ENCODE measurements around the gene KCNIP4.

KCNIP4 gene

DNA sequence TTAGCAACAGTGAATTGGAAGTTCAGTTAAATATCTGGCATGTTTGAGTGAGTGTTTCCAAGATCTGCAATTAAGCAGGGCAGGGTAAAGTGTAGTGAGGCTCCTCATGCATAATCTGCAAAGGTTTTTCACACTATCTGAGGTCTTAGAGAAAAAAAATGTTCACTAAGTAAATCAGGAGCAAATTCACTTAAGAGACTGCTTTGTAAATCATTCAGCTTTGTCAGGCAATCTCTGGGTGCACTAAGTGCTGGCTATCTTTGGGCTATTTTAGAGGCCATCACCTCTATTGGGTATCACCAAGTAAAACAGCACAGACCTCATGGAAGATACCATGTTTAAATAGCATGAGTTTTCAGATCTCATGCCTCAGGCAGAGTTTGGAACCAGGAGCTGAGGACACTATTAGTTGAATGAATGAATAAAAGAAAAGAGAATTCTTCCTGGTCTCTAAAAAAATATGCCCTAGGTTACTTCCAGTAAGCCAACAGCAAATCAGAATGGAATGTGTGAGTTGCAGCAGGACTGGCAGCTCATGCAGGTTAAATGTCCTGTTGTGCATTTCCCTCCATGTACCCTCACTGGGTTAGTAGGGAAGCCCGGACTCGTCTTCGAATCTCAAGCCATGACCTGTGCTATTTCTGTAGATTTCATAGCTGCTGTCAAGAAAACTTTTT is 195.3 kb downstream of the KCNIP4 start:
- Histone ChIP-seq H3K9ac (ENCODE audit: low read length) (no peak overlapping the region), H3K4me3 (ENCODE audit: low read depth in 1 of 2, low read length in 2 of 2) (no peak overlapping the region), H3K27me3 (ENCODE audit: control insufficient read depth in 1 of 2, insufficient read depth in 2 of 2, low read length in 2 of 2) (no peaks in the 10 kb centered on the region), H3K4me1 (ENCODE audit: insufficient read depth, low read length) (peaks cover 9% of the 10 kb centered on the region), H3K36me3 (ENCODE audit: insufficient read depth, low read length) (no peaks in the 10 kb centered on the region), H3K27ac (ENCODE audit: low read depth, low read length) (no peak overlapping the region), H3K9me3 (ENCODE audit: low read length) (no peaks in the 10 kb centered on the region)

DNA sequence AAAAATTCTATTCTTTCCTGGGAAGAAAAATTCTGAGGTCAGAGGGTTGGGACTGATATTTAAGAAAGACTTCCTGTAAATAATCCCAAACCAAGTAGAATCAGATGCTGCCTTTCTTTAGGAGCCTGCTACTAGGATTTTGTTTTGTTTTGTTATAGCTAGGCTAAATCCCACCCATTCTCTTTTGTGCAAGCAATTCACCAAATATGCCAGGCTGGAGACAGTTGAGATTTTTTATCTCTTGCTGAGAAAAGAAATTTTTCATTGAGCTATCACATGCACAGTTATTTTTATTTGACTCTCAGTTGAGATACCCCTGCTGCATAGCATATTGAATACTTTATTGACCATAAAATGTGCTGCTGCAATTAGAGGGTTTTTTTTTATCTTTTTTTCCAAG is 196.0 kb downstream of the KCNIP4 start:
- Histone ChIP-seq H3K9me3 (ENCODE audit: low read length) (no peaks in the 10 kb centered on the region), H3K27ac (ENCODE audit: low read depth, low read length) (no peak overlapping the region), H3K4me1 (ENCODE audit: insufficient read depth, low read length) (peaks cover 9% of the 10 kb centered on the region), H3K27me3 (ENCODE audit: control insufficient read depth in 1 of 2, insufficient read depth in 2 of 2, low read length in 2 of 2) (no peaks in the 10 kb centered on the region), H3K9ac (ENCODE audit: low read length) (no peak overlapping the region), H3K4me3 (ENCODE audit: low read depth in 1 of 2, low read length in 2 of 2) (no peak overlapping the region), H3K36me3 (ENCODE audit: insufficient read depth, low read length) (no peaks in the 10 kb centered on the region)

DNA sequence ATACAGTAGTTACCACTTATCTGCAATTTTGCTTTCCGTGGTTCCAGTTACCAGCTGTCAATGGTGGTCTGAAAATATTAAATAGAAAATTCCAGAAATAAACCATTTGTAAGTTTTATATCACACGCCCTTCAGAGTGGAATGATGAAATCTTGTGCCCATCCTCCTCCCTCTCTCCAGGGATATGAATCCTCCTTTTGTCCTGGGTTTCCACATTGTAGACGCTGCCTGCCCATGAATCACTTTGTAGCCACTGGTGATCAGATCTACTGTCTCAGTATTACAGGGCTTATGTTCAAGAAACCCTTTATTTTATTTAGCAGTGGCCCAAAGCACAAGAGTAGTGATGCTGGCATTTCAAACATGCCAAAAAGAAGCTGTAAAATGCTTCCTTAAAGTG is 198.6 kb downstream of the KCNIP4 start:
- Histone ChIP-seq H3K36me3 (ENCODE audit: insufficient read depth, low read length) (no peaks in the 10 kb centered on the region), H3K4me1 (ENCODE audit: insufficient read depth, low read length) (peaks cover 9% of the 10 kb centered on the region), H3K9ac (ENCODE audit: low read length) (no peak overlapping the region), H3K27me3 (ENCODE audit: control insufficient read depth in 1 of 2, insufficient read depth in 2 of 2, low read length in 2 of 2) (no peaks in the 10 kb centered on the region), H3K9me3 (ENCODE audit: low read length) (no peaks in the 10 kb centered on the region), H3K4me3 (ENCODE audit: low read depth in 1 of 2, low read length in 2 of 2) (no peak overlapping the region), H3K27ac (ENCODE audit: low read depth, low read length) (no peak overlapping the region)

DNA sequence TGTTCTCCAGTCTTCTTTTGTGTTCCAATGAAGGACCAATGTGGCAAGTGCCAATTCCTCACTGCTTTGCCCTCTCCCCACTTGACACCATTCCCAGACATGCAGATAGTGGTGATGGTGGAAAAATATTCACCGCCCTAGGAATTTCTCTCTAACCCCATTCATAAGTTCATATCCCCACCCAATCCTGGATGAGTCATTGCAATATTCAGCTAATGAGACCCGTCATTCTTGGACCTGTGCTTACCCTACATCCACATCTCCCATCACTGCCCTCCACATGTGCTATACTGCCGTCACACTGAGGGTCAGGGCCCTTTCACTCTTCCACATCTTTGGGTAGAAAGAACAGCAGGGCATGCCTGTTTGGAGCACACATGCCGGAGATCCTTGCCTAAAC is 199.2 kb downstream of the KCNIP4 start:
- no peak overlapping the region for H3K27ac ChIP-seq (ENCODE audit: low read depth, low read length)
- H3K9ac ChIP-seq (ENCODE audit: low read length): no peak overlapping the region
- H3K36me3 ChIP-seq (ENCODE audit: insufficient read depth, low read length): no peaks in the 10 kb centered on the region
- H3K4me3 ChIP-seq (ENCODE audit: low read depth in 1 of 2, low read length in 2 of 2): no peak overlapping the region
- H3K4me1 ChIP-seq (ENCODE audit: insufficient read depth, low read length): peaks cover 9% of the 10 kb centered on the region
- H3K9me3 ChIP-seq (ENCODE audit: low read length): no peaks in the 10 kb centered on the region
- no peaks in the 10 kb centered on the region for H3K27me3 ChIP-seq (ENCODE audit: control insufficient read depth in 1 of 2, insufficient read depth in 2 of 2, low read length in 2 of 2)

DNA sequence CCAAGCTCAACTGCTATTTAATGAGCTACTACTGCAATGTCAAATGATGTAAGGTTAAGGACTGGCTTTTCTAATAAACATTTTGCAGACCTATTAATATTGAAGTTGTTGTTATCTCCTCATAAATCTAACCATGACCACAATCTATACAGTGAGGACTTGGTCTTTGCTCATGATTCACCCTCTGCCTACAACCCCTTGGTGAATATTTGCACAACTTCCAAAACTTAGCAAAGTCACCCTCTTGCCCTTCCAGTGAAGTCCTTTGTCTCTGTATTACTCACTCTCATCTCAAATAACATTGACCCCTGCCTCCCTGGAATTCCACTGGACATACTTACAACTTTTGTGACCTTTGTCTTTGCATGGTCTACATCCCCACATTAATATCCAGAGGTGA is 204.5 kb downstream of the KCNIP4 start:
- Histone ChIP-seq H3K4me1 (ENCODE audit: insufficient read depth, low read length) (no peaks in the 10 kb centered on the region), H3K9ac (ENCODE audit: low read length) (no peak overlapping the region), H3K36me3 (ENCODE audit: insufficient read depth, low read length) (no peaks in the 10 kb centered on the region), H3K27ac (ENCODE audit: low read depth, low read length) (no peak overlapping the region), H3K9me3 (ENCODE audit: low read length) (no peaks in the 10 kb centered on the region), H3K4me3 (ENCODE audit: low read depth in 1 of 2, low read length in 2 of 2) (no peak overlapping the region), H3K27me3 (ENCODE audit: control insufficient read depth in 1 of 2, insufficient read depth in 2 of 2, low read length in 2 of 2) (no peaks in the 10 kb centered on the region)

DNA sequence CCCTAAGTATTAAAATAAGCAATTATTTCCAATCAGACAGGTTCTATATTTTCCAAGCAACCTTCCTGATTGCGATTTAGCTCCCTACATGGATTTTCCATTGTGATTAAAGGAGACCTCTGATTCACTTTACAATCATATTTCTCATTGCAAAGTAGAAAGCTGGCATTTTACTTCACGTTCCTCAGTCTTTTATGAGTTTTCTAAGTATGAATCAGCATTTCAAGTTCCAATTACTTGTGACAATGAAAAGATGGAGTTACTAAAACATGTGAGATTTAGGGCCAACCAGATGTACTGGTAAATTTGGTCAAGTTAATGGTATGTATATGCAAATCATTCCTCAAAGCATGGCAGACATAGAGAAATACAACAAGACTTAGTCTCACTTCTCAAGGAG is 206.2 kb downstream of the KCNIP4 start:
- H3K27me3 ChIP-seq (ENCODE audit: control insufficient read depth in 1 of 2, insufficient read depth in 2 of 2, low read length in 2 of 2): no peaks in the 10 kb centered on the region
- H3K9ac ChIP-seq (ENCODE audit: low read length): no peak overlapping the region
- H3K36me3 ChIP-seq (ENCODE audit: insufficient read depth, low read length): no peaks in the 10 kb centered on the region
- H3K4me1 ChIP-seq (ENCODE audit: insufficient read depth, low read length): no peaks in the 10 kb centered on the region
- H3K9me3 ChIP-seq (ENCODE audit: low read length): no peaks in the 10 kb centered on the region
- no peak overlapping the region for H3K27ac ChIP-seq (ENCODE audit: low read depth, low read length)
- H3K4me3 ChIP-seq (ENCODE audit: low read depth in 1 of 2, low read length in 2 of 2): no peak overlapping the region

DNA sequence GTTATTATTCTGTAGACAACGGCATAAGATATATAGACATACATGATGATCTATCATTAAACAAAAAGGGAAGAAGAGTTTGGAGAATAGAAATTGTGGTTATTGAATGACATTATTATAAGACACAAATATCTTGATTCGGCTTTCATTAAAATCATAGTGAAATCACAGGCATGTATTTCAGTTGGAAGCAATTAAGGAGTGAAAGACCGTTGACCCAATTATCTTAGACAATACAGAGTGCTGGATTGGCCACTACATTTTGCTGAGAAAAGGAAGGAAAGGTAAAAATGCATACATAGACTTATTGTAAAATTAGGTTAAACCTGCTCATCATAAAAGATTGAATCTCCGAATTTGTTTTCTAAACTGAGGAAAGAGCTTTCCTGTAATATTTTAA is 209.8 kb downstream of the KCNIP4 start:
- H3K9ac ChIP-seq (ENCODE audit: low read length): no peak overlapping the region
- no peaks in the 10 kb centered on the region for H3K27me3 ChIP-seq (ENCODE audit: control insufficient read depth in 1 of 2, insufficient read depth in 2 of 2, low read length in 2 of 2)
- H3K4me1 ChIP-seq (ENCODE audit: insufficient read depth, low read length): peaks cover 4% of the 10 kb centered on the region
- no peaks in the 10 kb centered on the region for H3K36me3 ChIP-seq (ENCODE audit: insufficient read depth, low read length)
- H3K4me3 ChIP-seq (ENCODE audit: low read depth in 1 of 2, low read length in 2 of 2): no peak overlapping the region
- no peak overlapping the region for H3K27ac ChIP-seq (ENCODE audit: low read depth, low read length)
- no peaks in the 10 kb centered on the region for H3K9me3 ChIP-seq (ENCODE audit: low read length)

DNA sequence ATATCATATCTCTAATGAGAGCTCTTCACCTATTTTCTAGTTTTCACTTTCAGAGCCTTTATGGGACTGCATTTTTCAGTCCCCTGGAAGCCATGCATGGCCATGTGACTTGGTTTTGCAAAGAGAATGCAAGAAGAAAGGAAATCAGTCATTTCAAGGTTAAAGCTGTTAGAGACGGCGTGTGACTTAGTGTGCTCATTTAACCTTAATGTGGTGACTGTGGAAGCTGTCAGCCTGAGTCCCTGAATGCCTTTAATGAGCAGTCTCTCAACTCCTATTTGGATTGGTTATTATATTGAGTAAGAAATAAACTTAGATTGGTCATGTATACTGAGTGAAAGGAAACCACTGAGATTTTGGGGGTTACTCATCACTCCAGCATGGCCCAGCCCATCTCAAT is 212.7 kb downstream of the KCNIP4 start:
- H3K27me3 ChIP-seq (ENCODE audit: control insufficient read depth in 1 of 2, insufficient read depth in 2 of 2, low read length in 2 of 2): no peaks in the 10 kb centered on the region
- H3K36me3 ChIP-seq (ENCODE audit: insufficient read depth, low read length): no peaks in the 10 kb centered on the region
- H3K9me3 ChIP-seq (ENCODE audit: low read length): no peaks in the 10 kb centered on the region
- no peak overlapping the region for H3K9ac ChIP-seq (ENCODE audit: low read length)
- H3K4me3 ChIP-seq (ENCODE audit: low read depth in 1 of 2, low read length in 2 of 2): no peak overlapping the region
- peaks cover 5% of the 10 kb centered on the region for H3K4me1 ChIP-seq (ENCODE audit: insufficient read depth, low read length)
- no peak overlapping the region for H3K27ac ChIP-seq (ENCODE audit: low read depth, low read length)

DNA sequence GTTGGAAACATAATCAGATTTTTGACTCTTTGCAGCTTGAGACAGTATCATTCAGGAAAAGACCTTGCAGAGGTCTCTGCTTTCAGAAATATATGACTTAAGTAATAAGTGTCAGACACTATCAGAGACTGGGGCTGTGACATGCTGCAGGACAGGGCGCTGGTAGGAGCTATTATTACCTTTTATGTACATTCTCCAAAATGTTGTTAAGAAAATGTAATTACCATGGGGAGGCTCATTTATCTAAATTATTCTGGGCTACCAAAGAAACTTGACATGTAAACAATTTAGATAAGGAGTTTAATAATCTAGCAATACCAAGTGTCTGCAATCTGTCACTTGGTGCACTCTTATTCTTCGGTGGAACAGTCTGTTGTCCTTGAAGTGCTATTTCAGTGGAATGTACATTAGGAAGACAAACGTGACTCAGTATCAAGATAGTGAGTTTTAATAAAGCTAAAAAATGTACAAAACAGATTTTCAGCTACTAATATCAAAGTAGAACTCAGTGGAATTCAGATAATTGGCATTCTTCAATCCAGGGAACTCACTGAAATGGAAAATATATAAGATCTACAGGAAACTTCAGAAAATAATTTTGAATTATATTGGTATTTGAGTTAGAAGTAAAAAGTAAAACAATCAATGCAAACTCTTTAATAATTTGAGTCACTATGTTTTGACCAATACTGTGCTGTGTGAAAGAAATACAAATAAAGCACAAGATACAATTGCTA is 214.5 kb downstream of the KCNIP4 start:
- Histone ChIP-seq H3K4me1 (ENCODE audit: insufficient read depth, low read length) (peaks cover 5% of the 10 kb centered on the region), H3K27me3 (ENCODE audit: control insufficient read depth in 1 of 2, insufficient read depth in 2 of 2, low read length in 2 of 2) (no peaks in the 10 kb centered on the region), H3K9me3 (ENCODE audit: low read length) (no peaks in the 10 kb centered on the region), H3K27ac (ENCODE audit: low read depth, low read length) (no peak overlapping the region), H3K9ac (ENCODE audit: low read length) (no peak overlapping the region), H3K4me3 (ENCODE audit: low read depth in 1 of 2, low read length in 2 of 2) (no peak overlapping the region), H3K36me3 (ENCODE audit: insufficient read depth, low read length) (no peaks in the 10 kb centered on the region)

DNA sequence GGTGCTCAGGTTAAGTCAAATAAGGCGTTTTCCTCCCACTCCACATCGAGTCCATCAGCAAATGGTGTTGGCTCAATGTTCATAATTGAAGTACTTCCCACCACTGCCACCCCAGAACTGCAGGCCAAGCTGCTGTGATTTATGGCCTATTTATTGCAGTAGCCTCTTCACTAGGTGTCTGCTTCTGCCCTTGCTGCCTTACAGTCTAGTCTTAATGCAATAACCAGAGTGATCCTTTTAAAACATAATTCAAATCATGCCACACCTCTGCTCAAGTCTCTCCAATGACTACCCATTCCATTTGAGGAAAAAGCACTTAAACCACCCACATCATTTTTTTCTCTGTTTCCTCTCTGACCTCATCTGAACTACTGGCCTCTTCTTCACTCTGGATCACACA is 220.3 kb downstream of the KCNIP4 start:
- Histone ChIP-seq H3K9me3 (ENCODE audit: low read length) (no peaks in the 10 kb centered on the region), H3K27me3 (ENCODE audit: control insufficient read depth in 1 of 2, insufficient read depth in 2 of 2, low read length in 2 of 2) (no peaks in the 10 kb centered on the region)

DNA sequence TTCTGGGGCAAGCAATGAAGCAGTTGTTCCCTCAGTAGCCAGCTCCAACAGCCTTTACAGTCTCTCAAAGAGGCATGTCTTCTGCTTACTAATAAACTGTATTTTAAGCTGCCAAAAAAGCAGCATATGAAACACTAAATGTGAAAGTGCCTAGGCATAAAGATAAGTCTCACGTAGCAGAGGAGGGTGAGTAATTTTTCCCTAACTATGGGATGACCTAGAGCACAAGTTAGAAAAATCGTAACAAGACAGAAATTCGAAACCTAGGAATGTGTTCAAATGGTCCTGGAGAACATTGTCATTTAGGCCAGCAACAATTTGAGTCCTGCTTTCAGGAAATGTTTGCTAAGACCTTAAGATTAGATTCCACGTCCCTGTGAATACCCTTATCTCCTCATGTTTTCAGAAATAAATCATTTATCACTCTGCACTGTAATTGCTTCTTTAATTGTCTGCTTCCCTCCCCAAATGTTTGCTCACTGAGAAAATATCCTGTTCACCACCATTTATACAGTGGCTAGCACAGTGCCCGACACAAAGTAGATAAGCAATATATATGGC is 222.2 kb downstream of the KCNIP4 start:
- no peaks in the 10 kb centered on the region for H3K9me3 ChIP-seq (ENCODE audit: low read length)
- peaks cover 3% of the 10 kb centered on the region for H3K4me1 ChIP-seq (ENCODE audit: insufficient read depth, low read length)
- H3K9ac ChIP-seq (ENCODE audit: low read length): no peak overlapping the region
- H3K4me3 ChIP-seq (ENCODE audit: low read depth in 1 of 2, low read length in 2 of 2): no peak overlapping the region
- H3K27ac ChIP-seq (ENCODE audit: low read depth, low read length): no peak overlapping the region
- no peaks in the 10 kb centered on the region for H3K27me3 ChIP-seq (ENCODE audit: control insufficient read depth in 1 of 2, insufficient read depth in 2 of 2, low read length in 2 of 2)
- H3K36me3 ChIP-seq (ENCODE audit: insufficient read depth, low read length): no peaks in the 10 kb centered on the region

More for the DNA sequence above, 220.3 kb downstream of the KCNIP4 start:
- H3K27ac ChIP-seq (ENCODE audit: low read depth, low read length): no peak overlapping the region
- no peak overlapping the region for H3K9ac ChIP-seq (ENCODE audit: low read length)
- peaks cover 3% of the 10 kb centered on the region for H3K4me1 ChIP-seq (ENCODE audit: insufficient read depth, low read length)
- H3K36me3 ChIP-seq (ENCODE audit: insufficient read depth, low read length): no peaks in the 10 kb centered on the region
- peak overlapping the region in 1 of 2 donors; percentile 1 for H3K4me3 ChIP-seq (ENCODE audit: low read depth in 1 of 2, low read length in 2 of 2)
